H9 (cell line): ENCODE data around the gene FZD2. TPM values are rescaled to one million over a fixed set of nuclear protein-coding genes. Genes with fewer than 3 reads are reported as not detected.

Source experiments
- DNase-seq: peaks from one replicate; pipeline ENCODE4 v3.0.0-alpha.2; 2017
- H2AFZ ChIP-seq: one replicate; pipeline ENCODE4 v1.6.1; 2013; ENCODE audit warnings: mild to moderate bottlenecking, low read length, control low read depth, moderate library complexity
- H2AK5ac ChIP-seq: 2 replicates; pipeline ENCODE4 v1.6.1; 2013; ENCODE audit warnings: low read length, control low read depth, mixed read lengths; ENCODE audit not compliant: insufficient read length
- H2BK120ac ChIP-seq: one replicate; pipeline ENCODE4 v1.6.1; 2013; ENCODE audit warnings: low read depth, mild to moderate bottlenecking, low read length, control low read depth, inconsistent platforms; ENCODE audit not compliant: poor library complexity, severe bottlenecking
- H2BK12ac ChIP-seq: 2 replicates; pipeline ENCODE4 v1.6.1; 2013; ENCODE audit warnings: low read length, control low read depth, mixed read lengths, low read depth; ENCODE audit not compliant: insufficient read length
- H2BK15ac ChIP-seq: 2 replicates; pipeline ENCODE4 v1.6.1; 2013; ENCODE audit warnings: low read depth, low read length, control low read depth
- H2BK20ac ChIP-seq: one replicate; pipeline ENCODE4 v1.6.1; 2013; ENCODE audit warnings: low read depth, mild to moderate bottlenecking, low read length, control low read depth, inconsistent platforms; ENCODE audit not compliant: poor library complexity, severe bottlenecking
- H2BK5ac ChIP-seq: 2 replicates; pipeline ENCODE4 v1.6.1; 2013; ENCODE audit warnings: low read length, control low read depth, mixed read lengths; ENCODE audit not compliant: insufficient read length
- H3K14ac ChIP-seq: 2 replicates; pipeline ENCODE4 v1.6.1; 2013; ENCODE audit warnings: low read length, control low read depth; ENCODE audit not compliant: insufficient read depth
- H3K18ac ChIP-seq: 2 replicates; pipeline ENCODE4 v1.6.1; 2013; ENCODE audit warnings: low read depth, mild to moderate bottlenecking, mixed read lengths, low read length, control low read depth; ENCODE audit not compliant: insufficient read length
- H3K23ac ChIP-seq: 2 replicates; pipeline ENCODE4 v1.6.1; 2013; ENCODE audit warnings: low read length, control low read depth, mixed read lengths, low read depth; ENCODE audit not compliant: insufficient read length
- H3K23me2 ChIP-seq: 2 replicates; pipeline ENCODE4 v1.6.1; 2013; ENCODE audit warnings: low read depth, mild to moderate bottlenecking, mixed read lengths, low read length, control low read depth; ENCODE audit not compliant: insufficient read length, poor library complexity, severe bottlenecking
- H3K27ac ChIP-seq: 2 replicates; pipeline ENCODE4 v1.5.1; 2013; ENCODE audit warnings: low read length, control low read depth, mixed read lengths, low read depth; ENCODE audit not compliant: insufficient read length
- H3K27me3 ChIP-seq: 2 replicates; pipeline ENCODE4 v1.6.1; 2013; ENCODE audit warnings: low read length, control low read depth, inconsistent platforms; ENCODE audit not compliant: insufficient read depth
- H3K4ac ChIP-seq: 2 replicates; pipeline ENCODE4 v1.6.1; 2013; ENCODE audit warnings: low read depth, mild to moderate bottlenecking, control low read depth, inconsistent platforms, low read length, moderate library complexity
- H3K4me1 ChIP-seq: 2 replicates; pipeline ENCODE4 v1.6.1; 2013; ENCODE audit warnings: low read length, control low read depth, inconsistent platforms; ENCODE audit not compliant: insufficient read depth
- H3K4me2 ChIP-seq: 2 replicates; pipeline ENCODE4 v1.6.1; 2013; ENCODE audit warnings: low read length, control low read depth, mixed read lengths; ENCODE audit not compliant: insufficient read length, insufficient read depth
- H3K56ac ChIP-seq: 2 replicates; pipeline ENCODE4 v1.6.1; 2013; ENCODE audit warnings: low read depth, mild to moderate bottlenecking, mixed read lengths, low read length, control low read depth; ENCODE audit not compliant: insufficient read length
- H3K79me1 ChIP-seq: 2 replicates; pipeline ENCODE4 v1.6.1; 2013; ENCODE audit warnings: low read depth, mild to moderate bottlenecking, moderate library complexity, low read length, control low read depth, inconsistent platforms; ENCODE audit not compliant: insufficient read depth, poor library complexity, severe bottlenecking
- H3K79me2 ChIP-seq: 2 replicates; pipeline ENCODE4 v1.6.1; 2013; ENCODE audit warnings: low read length, control low read depth, inconsistent platforms; ENCODE audit not compliant: insufficient read depth
- H3K9ac ChIP-seq: 2 replicates; pipeline ENCODE4 v1.6.1; 2013; ENCODE audit warnings: low read length, control low read depth, mixed read lengths; ENCODE audit not compliant: insufficient read length; ENCODE audit errors: extremely low read depth
- H3K9me3 ChIP-seq: one replicate; pipeline ENCODE4 v1.6.1; 2013; ENCODE audit warnings: low read depth, low read length, inconsistent platforms; ENCODE audit not compliant: control insufficient read depth
- H3T11ph ChIP-seq: one replicate; pipeline ENCODE4 v1.6.1; 2013; ENCODE audit warnings: mild to moderate bottlenecking, low read length, control low read depth, inconsistent platforms
- H4K20me1 ChIP-seq: one replicate; pipeline ENCODE4 v1.6.1; 2013; ENCODE audit not compliant: control insufficient read depth, insufficient read length, insufficient read depth
- H4K5ac ChIP-seq: 2 replicates; pipeline ENCODE4 v1.6.1; 2013; ENCODE audit warnings: low read depth, mild to moderate bottlenecking, mixed read lengths, low read length, control low read depth; ENCODE audit not compliant: insufficient read length
- H4K8ac ChIP-seq: replicated peaks from 2 replicates; pipeline ENCODE4 v1.6.1; 2013; ENCODE audit warnings: low read length, control low read depth, mixed read lengths, low read depth; ENCODE audit not compliant: insufficient read length
- H4K91ac ChIP-seq: 2 replicates; pipeline ENCODE4 v1.6.1; 2013; ENCODE audit warnings: low read depth, mild to moderate bottlenecking, moderate library complexity, mixed read lengths, low read length, control low read depth; ENCODE audit not compliant: insufficient read length
- H3K27ac Mint-ChIP-seq, 3 experiments: 2 replicates in 2 of 3; 3 replicates in 1 of 3; pipeline ENCODE4 v1.8.0; 2020 to 2021; ENCODE audit warnings: mixed read lengths in 3 of 3, mild to moderate bottlenecking in 1 of 3, moderate library complexity in 1 of 3
- H3K27me3 Mint-ChIP-seq: 2 replicates; pipeline ENCODE4 v1.8.0; 2021; ENCODE audit warnings: low read depth, mild to moderate bottlenecking, moderate library complexity, mixed read lengths
- H3K36me3 Mint-ChIP-seq, 3 experiments: 2 replicates in 2 of 3; 3 replicates in 1 of 3; pipeline ENCODE4 v1.8.0; 2020 to 2021; ENCODE audit warnings: low read depth in 3 of 3, mixed read lengths in 3 of 3; ENCODE audit not compliant: insufficient read depth in 1 of 3
- H3K4me1 Mint-ChIP-seq, 2 experiments: 2 replicates each; pipeline ENCODE4 v1.8.0; 2020; ENCODE audit warnings: mixed read lengths in 2 of 2
- H3K4me3 Mint-ChIP-seq, 2 experiments: 2 replicates in 1 of 2; 3 replicates in 1 of 2; pipeline ENCODE4 v1.8.0; 2020 to 2021; ENCODE audit warnings: mild to moderate bottlenecking in 2 of 2, mixed read lengths in 2 of 2, moderate library complexity in 1 of 2
- H3K9me3 Mint-ChIP-seq, 2 experiments: 2 replicates in 1 of 2; 3 replicates in 1 of 2; pipeline ENCODE4 v1.8.0; 2020; ENCODE audit warnings: mild to moderate bottlenecking in 2 of 2, mixed read lengths in 2 of 2, moderate library complexity in 1 of 2
- CTCF ChIP-seq: fragments of 200-600 bp; sonication (generic); conservative IDR thresholded peaks from 3 replicates; pipeline ENCODE4 v1.8.0; 2021; ENCODE audit warnings: antibody characterized with exemption, mild to moderate bottlenecking
- WGBS: extraction: QIAGEN DNeasy Blood & Tissue Kit; methylation state at CpG from one replicate; pipeline ENCODE4 v1.1.7; 2013; ENCODE audit warnings: missing lambda C conversion rate, low lambda C conversion rate, mixed read lengths; ENCODE audit not compliant: insufficient read length; ENCODE audit errors: extremely low coverage; 5-methylcytosine and 5-hydroxymethylcytosine counted together
- total RNA-seq: library from RNA; stranded (reverse); gene quantifications from 2 replicates; pipeline ENCODE4 v1.2.1, GENCODE V29; 2021

Gene FZD2
- total RNA-seq, 1 experiment from 2014 or later = 18.2 TPM

- Histone ChIP-seq H3K56ac (no peak overlapping the region), H3K79me2 (no peaks in the 10 kb centered on the region), H2AFZ (no peak overlapping the region), H3K23me2 (no peaks in the 10 kb centered on the region), H4K5ac (no peak overlapping the region), H3K9ac (no peak overlapping the region), H3K14ac (no peak overlapping the region), H3K9me3 (no peaks in the 10 kb centered on the region), H2BK20ac (no peak overlapping the region), H4K8ac (no peak overlapping the region), H3K4me2 (no peak overlapping the region), H3K23ac (no peak overlapping the region), H3T11ph (no peak overlapping the region), H2BK5ac (no peak overlapping the region), H4K20me1 (no peaks in the 10 kb centered on the region), H3K4ac (no peak overlapping the region), H3K18ac (no peak overlapping the region), H3K4me1 (peaks cover 7% of the 10 kb centered on the region), H2BK12ac (no peak overlapping the region), H2BK120ac (no peak overlapping the region), H3K27me3 (no peaks in the 10 kb centered on the region), H4K91ac (no peak overlapping the region), H2BK15ac (no peak overlapping the region), H2AK5ac (no peak overlapping the region), H3K79me1 (no peaks in the 10 kb centered on the region), H3K27ac (no peak overlapping the region)
- Mint-ChIP-seq H3K4me1 (peaks cover 10 to 32% of the 10 kb centered on the region in 2 experiments), H3K36me3 (no peaks in the 10 kb centered on the region; a peak in 1 of 7 replicates), H3K4me3 (no peak overlapping the region), H3K9me3 (no peaks in the 10 kb centered on the region), H3K27me3 (peaks cover 2% of the 10 kb centered on the region), H3K27ac (no peak overlapping the region; a peak in 2 of 7 replicates)
- no peak for DNase-seq
- no CpG with 5 or more reads among the region's 9 CpGs for WGBS
- no peak for TF ChIP-seq CTCF
Measured at GRCh38 chr17:44601973-44602372, 44.7 kb downstream of the FZD2 start.
